DMS153 treated with DMSO at 0.1 percent for 48 hours (cell line): ENCODE measurements around the gene HGF.
"Not testable (repeated sequence)": the region's sequence is repeated elsewhere in the genome, so short reads cannot be mapped to it uniquely, and the experiment has no call there.

Experiments used
- DNase-seq: peaks from one replicate; lab custom pipeline; 2025; ENCODE audit not compliant: unreplicated experiment; lab: John Stamatoyannopoulos, UW

Gene HGF

GRCh38 chr7:81769891-81770727, at the start of gene HGF:
HGF (minus strand) TSS chr7:81770047; CDS start chr7:81769971, 76 bp downstream.
- no peak for DNase-seq

GRCh38 chr7:81816312-81816711, 46.5 kb upstream of the HGF start:
- DNase-seq = no peak

- not testable (repeated sequence) for DNase-seq
Observed at GRCh38 chr7:81812866-81813476, 43.1 kb upstream of the HGF start.

GRCh38 chr7:81811956-81812865, 42.4 kb upstream of the HGF start:
- DNase-seq = no peak

- no peak for DNase-seq
Observed at GRCh38 chr7:81810476-81811155, 40.8 kb upstream of the HGF start.

- not testable (repeated sequence) for DNase-seq
Observed at GRCh38 chr7:81808310-81808709, 38.5 kb upstream of the HGF start.

GRCh38 chr7:81803267-81803666, 33.4 kb upstream of the HGF start:
- DNase-seq = peak; percentile 49

- peak; percentile 38 for DNase-seq
Observed at GRCh38 chr7:81802251-81802650, 32.4 kb upstream of the HGF start.

GRCh38 chr7:81801532-81801931, 31.7 kb upstream of the HGF start:
- DNase-seq = no peak

GRCh38 chr7:81791568-81792518, 22.0 kb upstream of the HGF start:
- no peak for DNase-seq

GRCh38 chr7:81790686-81791085, 20.8 kb upstream of the HGF start:
- no peak for DNase-seq

- DNase-seq = no peak
Observed at GRCh38 chr7:81790120-81790500, 20.3 kb upstream of the HGF start.

GRCh38 chr7:81789406-81790119, 19.7 kb upstream of the HGF start:
- no peak for DNase-seq

- no peak for DNase-seq
Observed at GRCh38 chr7:81788246-81788645, 18.4 kb upstream of the HGF start.

GRCh38 chr7:81783818-81784217, 14.0 kb upstream of the HGF start:
- DNase-seq = no peak

- DNase-seq = no peak
Observed at GRCh38 chr7:81780914-81781693, 11.3 kb upstream of the HGF start.

GRCh38 chr7:81779706-81780105, 9.9 kb upstream of the HGF start:
- DNase-seq = no peak

- DNase-seq = no peak
Observed at GRCh38 chr7:81777697-81778096, 7.8 kb upstream of the HGF start.
